Measurements from ENCODE around the gene SLC24A5.

SLC24A5 gene

GRCh38 chr15:48120745-48121144 lies at the start of gene SLC24A5:
Gene SLC24A5 (plus strand): TSS chr15:48120990. CDS start chr15:48121045, 55 bp downstream.
- DNase-seq (ENCODE audit: low read depth), result no peak
- no peak for TF ChIP-seq CTCF (conservative IDR thresholded peaks at IDR 0.05; ENCODE audit: low read length)
- no peak within 1 kb of the TSS for H3K4me3 ChIP-seq (ENCODE audit: low read length)

DNA sequence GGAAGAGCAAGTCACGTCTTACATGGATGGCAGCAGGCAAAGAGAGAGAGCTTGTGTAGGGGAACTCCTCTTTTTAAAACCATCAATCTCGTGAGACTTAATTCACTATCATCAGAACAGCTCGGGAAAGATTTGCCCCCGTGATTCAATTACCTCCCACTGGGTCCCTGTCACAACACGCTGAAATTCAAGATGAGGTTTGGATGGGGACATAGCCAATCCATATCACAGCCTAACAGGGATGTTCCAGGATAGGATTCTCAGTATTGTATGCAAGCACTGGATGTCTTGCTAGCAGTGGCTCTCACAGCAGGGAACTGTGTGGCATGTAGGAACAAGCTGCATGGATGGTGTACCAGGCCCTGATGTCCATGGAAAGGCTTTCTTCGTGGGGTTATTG lies 47.8 kb upstream of the SLC24A5 start:
- H3K4me3 ChIP-seq (ENCODE audit: low read length), result no peak overlapping the region
- DNase-seq (ENCODE audit: low read depth), result no peak
- no peak for TF ChIP-seq CTCF (conservative IDR thresholded peaks at IDR 0.05; ENCODE audit: low read length)

GRCh38 chr15:48073881-48074280 lies 46.9 kb upstream of the SLC24A5 start:
- DNase-seq (ENCODE audit: low read depth), result no peak
- TF ChIP-seq CTCF (conservative IDR thresholded peaks at IDR 0.05; ENCODE audit: low read length), result no peak
- H3K4me3 ChIP-seq (ENCODE audit: low read length), result no peak overlapping the region

DNA sequence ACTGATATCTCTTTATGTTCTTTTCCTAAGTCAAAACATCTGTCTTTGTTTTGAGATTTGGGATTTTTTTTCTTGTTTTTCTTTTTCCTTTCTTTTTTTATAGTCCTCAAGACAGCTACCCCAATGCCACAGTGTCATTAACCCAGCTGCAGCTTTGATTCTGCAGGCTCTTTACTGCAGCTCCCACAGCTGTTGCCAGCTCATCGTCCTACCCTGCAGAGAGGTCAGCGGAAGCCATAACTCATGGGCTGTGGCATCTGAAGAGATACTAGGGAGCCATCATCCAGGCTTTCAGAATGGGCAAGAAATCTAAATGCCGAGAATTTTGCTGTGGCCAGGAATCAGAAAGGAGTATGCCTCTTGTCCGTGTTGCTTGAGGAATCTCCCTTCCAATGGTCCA lies 44.3 kb upstream of the SLC24A5 start:
- TF ChIP-seq CTCF (conservative IDR thresholded peaks at IDR 0.05; ENCODE audit: low read length), result no peak
- DNase-seq (ENCODE audit: low read depth), result no peak
- H3K4me3 ChIP-seq (ENCODE audit: low read length), result no peak overlapping the region

DNA sequence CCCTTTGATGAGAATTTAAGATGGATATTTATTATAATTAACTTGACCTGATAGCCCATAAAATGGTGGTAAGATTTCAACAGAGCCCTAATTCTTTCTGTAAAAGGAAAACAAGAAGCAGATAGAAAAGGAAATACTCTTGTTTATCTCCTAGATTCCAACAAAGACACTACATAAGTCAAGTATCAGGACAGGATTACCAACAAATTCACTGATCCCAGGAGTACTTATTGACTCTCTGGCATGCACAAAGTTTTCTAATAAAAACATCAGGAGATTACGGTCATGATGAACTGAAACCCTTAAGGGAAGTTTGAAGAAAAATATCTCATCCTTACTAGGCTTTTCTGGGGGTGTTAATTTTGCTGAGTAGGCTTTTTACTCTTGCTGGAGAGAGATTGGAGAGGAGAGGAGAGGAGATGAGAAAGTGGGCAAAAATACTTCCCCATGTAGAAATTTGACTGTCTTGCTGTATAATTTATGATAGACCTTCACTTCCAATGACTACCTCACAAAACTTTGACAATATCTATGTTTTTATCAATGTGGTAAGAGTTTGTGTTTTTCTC lies 43.1 kb upstream of the SLC24A5 start:
- no peak for TF ChIP-seq CTCF (conservative IDR thresholded peaks at IDR 0.05; ENCODE audit: low read length)
- H3K4me3 ChIP-seq (ENCODE audit: low read length), result no peak overlapping the region
- DNase-seq (ENCODE audit: low read depth), result no peak

- TF ChIP-seq CTCF (conservative IDR thresholded peaks at IDR 0.05; ENCODE audit: low read length), result peak; percentile 31
- no peak overlapping the region for H3K4me3 ChIP-seq (ENCODE audit: low read length)
- no peak for DNase-seq (ENCODE audit: low read depth)
These were observed 35.8 kb upstream of the SLC24A5 start for GRCh38 chr15:48084759-48085590.

GRCh38 chr15:48085591-48085930 lies 35.2 kb upstream of the SLC24A5 start:
- no peak for DNase-seq (ENCODE audit: low read depth)
- H3K4me3 ChIP-seq (ENCODE audit: low read length), result no peak overlapping the region
- TF ChIP-seq CTCF (conservative IDR thresholded peaks at IDR 0.05; ENCODE audit: low read length), result no peak
